Measurements from ENCODE around the gene LRP1B.

GRCh38 chr2:141654311-141654710 is 476.5 kb downstream of the LRP1B start:
- TF ChIP-seq, protein P1, sequence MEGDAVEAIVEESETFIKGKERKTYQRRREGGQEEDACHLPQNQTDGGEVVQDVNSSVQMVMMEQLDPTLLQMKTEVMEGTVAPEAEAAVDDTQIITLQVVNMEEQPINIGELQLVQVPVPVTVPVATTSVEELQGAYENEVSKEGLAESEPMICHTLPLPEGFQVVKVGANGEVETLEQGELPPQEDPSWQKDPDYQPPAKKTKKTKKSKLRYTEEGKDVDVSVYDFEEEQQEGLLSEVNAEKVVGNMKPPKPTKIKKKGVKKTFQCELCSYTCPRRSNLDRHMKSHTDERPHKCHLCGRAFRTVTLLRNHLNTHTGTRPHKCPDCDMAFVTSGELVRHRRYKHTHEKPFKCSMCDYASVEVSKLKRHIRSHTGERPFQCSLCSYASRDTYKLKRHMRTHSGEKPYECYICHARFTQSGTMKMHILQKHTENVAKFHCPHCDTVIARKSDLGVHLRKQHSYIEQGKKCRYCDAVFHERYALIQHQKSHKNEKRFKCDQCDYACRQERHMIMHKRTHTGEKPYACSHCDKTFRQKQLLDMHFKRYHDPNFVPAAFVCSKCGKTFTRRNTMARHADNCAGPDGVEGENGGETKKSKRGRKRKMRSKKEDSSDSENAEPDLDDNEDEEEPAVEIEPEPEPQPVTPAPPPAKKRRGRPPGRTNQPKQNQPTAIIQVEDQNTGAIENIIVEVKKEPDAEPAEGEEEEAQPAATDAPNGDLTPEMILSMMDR (IDR thresholded peaks at IDR 0.05): no peak
- TF ChIP-seq ZFX (IDR thresholded peaks at IDR 0.05; ENCODE audit: borderline replicate concordance): no peak
